HepG2 (cell line): ENCODE measurements around the gene CPSF4. TPM values are rescaled to one million over a fixed set of nuclear protein-coding genes. Genes with fewer than 3 reads are reported as not detected.

ENCODE experiments used
- ATF7 ChIP-seq, 2 experiments: fragments of 450-650 bp in 1 of 2; sonication (generic) in 1 of 2; formaldehyde crosslinking in 1 of 2; IDR thresholded peaks; 2 replicates each; pipeline versions ENCODE4 v1.4.0 to v1.6.1; 2016 to 2020; ENCODE audit warnings: antibody characterized with exemption in 1 of 2, mild to moderate bottlenecking in 1 of 2, missing genetic modification reagents in 1 of 2
- ATF7-NPFF ChIP-seq: sonication (generic); formaldehyde crosslinking; IDR thresholded peaks from 2 replicates; pipeline ENCODE4 v1.8.1; 2023; ENCODE audit warnings: mild to moderate bottlenecking, low read depth, missing genetic modification reagents, moderate library complexity
- CBX2 ChIP-seq, 2 experiments: fragments of 200-600 bp in 1 of 2; sonication (generic); formaldehyde crosslinking in 1 of 2; IDR thresholded peaks; 2 replicates each; pipeline versions ENCODE4 v1.7.0 to v1.8.1; 2018 to 2022; ENCODE audit warnings: low read depth in 2 of 2, low read length in 1 of 2, mild to moderate bottlenecking in 1 of 2, missing genetic modification reagents in 1 of 2
- CCAR2 ChIP-seq: fragments of 200-400 bp; formaldehyde crosslinking; optimal IDR thresholded peaks from 2 replicates; pipeline ENCODE3; 2018; ENCODE audit warnings: low read depth, mild to moderate bottlenecking, low read length, moderate library complexity
- HDAC6 ChIP-seq: fragments of 200-600 bp; sonication (generic); IDR thresholded peaks from 2 replicates; pipeline ENCODE4 v1.7.0; 2017; ENCODE audit warnings: mild to moderate bottlenecking, antibody characterized with exemption, low read length, low read depth
- KDM3A ChIP-seq: IDR thresholded peaks from 2 replicates; pipeline ENCODE4 v1.6.1; 2018; ENCODE audit warnings: low read depth, missing compliant biosample characterization
- KLF11 ChIP-seq: IDR thresholded peaks from 2 replicates; pipeline ENCODE4 v1.6.1; 2016; ENCODE audit warnings: missing compliant biosample characterization
- MED1 ChIP-seq: sonication (generic); formaldehyde crosslinking; IDR thresholded peaks from 2 replicates; pipeline ENCODE4 v1.4.0; 2020; ENCODE audit warnings: missing genetic modification reagents
- ONECUT2 ChIP-seq: sonication (generic); formaldehyde crosslinking; IDR thresholded peaks from 2 replicates; pipeline ENCODE4 v1.4.0; 2020; ENCODE audit warnings: missing genetic modification reagents
- PITX1 ChIP-seq: sonication (generic); formaldehyde crosslinking; IDR thresholded peaks from 2 replicates; pipeline ENCODE4 v1.5.1; 2020; ENCODE audit warnings: mild to moderate bottlenecking, missing genetic modification reagents
- RNF2 ChIP-seq: fragments of 450-650 bp; conservative IDR thresholded peaks from 2 replicates; pipeline ENCODE4 v1.6.1; 2016; ENCODE audit warnings: low read depth
- SMARCC2 ChIP-seq: fragments of 450-650 bp; IDR thresholded peaks from 2 replicates; pipeline ENCODE4 v1.6.1; 2017; ENCODE audit warnings: antibody characterized with exemption, mild to moderate bottlenecking
- STAG1 ChIP-seq: sonication (generic); formaldehyde crosslinking; IDR thresholded peaks from 2 replicates; pipeline ENCODE4 v1.4.0; 2020; ENCODE audit warnings: missing genetic modification reagents
- TMF1 ChIP-seq: sonication (generic); formaldehyde crosslinking; IDR thresholded peaks from 2 replicates; pipeline ENCODE4 v1.8.1; 2022; ENCODE audit warnings: low read depth, missing genetic modification reagents
- ZNF205 ChIP-seq: IDR thresholded peaks from 2 replicates; pipeline ENCODE4 v1.6.1; 2018; ENCODE audit warnings: missing biosample characterization, missing genetic modification reagents
- ZNF263 ChIP-seq: sonication (generic); formaldehyde crosslinking; IDR thresholded peaks from 2 replicates; pipeline ENCODE4 v1.4.0; 2020; ENCODE audit warnings: missing genetic modification reagents
- ZNF296 ChIP-seq: sonication (generic); formaldehyde crosslinking; conservative IDR thresholded peaks from 2 replicates; pipeline ENCODE4 v1.5.0; 2020; ENCODE audit warnings: mild to moderate bottlenecking, missing genetic modification reagents
- ZNF331 ChIP-seq: sonication (generic); formaldehyde crosslinking; IDR thresholded peaks from 2 replicates; pipeline ENCODE4 v1.4.0; 2020; ENCODE audit warnings: missing genetic modification reagents
- ZNF761 ChIP-seq: sonication (generic); formaldehyde crosslinking; conservative IDR thresholded peaks from 2 replicates; pipeline ENCODE4 v1.4.0; 2020; ENCODE audit warnings: mild to moderate bottlenecking, missing genetic modification reagents
- ZNF776 ChIP-seq: sonication (generic); formaldehyde crosslinking; IDR thresholded peaks from 2 replicates; pipeline ENCODE4 v1.4.0; 2020; ENCODE audit warnings: mild to moderate bottlenecking, missing genetic modification reagents
- ZNF777 ChIP-seq: sonication (generic); formaldehyde crosslinking; IDR thresholded peaks from 2 replicates; pipeline ENCODE4 v1.4.0; 2020; ENCODE audit warnings: missing genetic modification reagents
- ZNF841 ChIP-seq: sonication (generic); formaldehyde crosslinking; IDR thresholded peaks from 2 replicates; pipeline ENCODE4 v1.8.1; 2023; ENCODE audit warnings: missing genetic modification reagents, borderline replicate concordance
- polyA plus RNA-seq, 8 experiments: library from polyadenylated mRNA; depleted of rRNA in 3 of 8; stranded (reverse) in 7 of 8; unstranded in 1 of 8; fragments of >200 nt; fragmentation: Illumina TruSeq in 4 of 8; extraction: Trizol in 4 of 8; gene quantifications; 2 replicates each; pipeline versions ENCODE4 v1.2.1 to v1.2.3, GENCODE V29; 2011 to 2016; ENCODE audit warnings: low read depth in 4 of 8, missing spikeins in 1 of 8, mixed read lengths in 1 of 8; ENCODE audit not compliant: insufficient read depth in 1 of 8
- total RNA-seq, 5 experiments: library from RNA; depleted of rRNA; stranded (reverse); fragments of >200 nt; fragmentation: Illumina TruSeq; extraction: Trizol; gene quantifications; 2 replicates each; pipeline ENCODE4 v1.2.3, GENCODE V29; 2016; ENCODE audit warnings: low read depth in 1 of 5
- TF ChIP-seq, protein P1 (sequence below): sonication (generic); formaldehyde crosslinking; IDR thresholded peaks from 2 replicates; pipeline ENCODE4 v1.4.0; 2020; ENCODE audit warnings: missing genetic modification reagents, borderline replicate concordance
- TF ChIP-seq, protein P2 (sequence below): IDR thresholded peaks from 2 replicates; pipeline ENCODE4 v1.6.1; 2018; ENCODE audit warnings: missing genetic modification reagents, mild to moderate bottlenecking, missing compliant biosample characterization

The CPSF4 gene
- total and polyA plus RNA-seq, 2 of the 13 experiments (the other 11 are each of a cell fraction or from before 2014, with no cell fraction given), result 34.1 to 49.6 TPM

DNA sequence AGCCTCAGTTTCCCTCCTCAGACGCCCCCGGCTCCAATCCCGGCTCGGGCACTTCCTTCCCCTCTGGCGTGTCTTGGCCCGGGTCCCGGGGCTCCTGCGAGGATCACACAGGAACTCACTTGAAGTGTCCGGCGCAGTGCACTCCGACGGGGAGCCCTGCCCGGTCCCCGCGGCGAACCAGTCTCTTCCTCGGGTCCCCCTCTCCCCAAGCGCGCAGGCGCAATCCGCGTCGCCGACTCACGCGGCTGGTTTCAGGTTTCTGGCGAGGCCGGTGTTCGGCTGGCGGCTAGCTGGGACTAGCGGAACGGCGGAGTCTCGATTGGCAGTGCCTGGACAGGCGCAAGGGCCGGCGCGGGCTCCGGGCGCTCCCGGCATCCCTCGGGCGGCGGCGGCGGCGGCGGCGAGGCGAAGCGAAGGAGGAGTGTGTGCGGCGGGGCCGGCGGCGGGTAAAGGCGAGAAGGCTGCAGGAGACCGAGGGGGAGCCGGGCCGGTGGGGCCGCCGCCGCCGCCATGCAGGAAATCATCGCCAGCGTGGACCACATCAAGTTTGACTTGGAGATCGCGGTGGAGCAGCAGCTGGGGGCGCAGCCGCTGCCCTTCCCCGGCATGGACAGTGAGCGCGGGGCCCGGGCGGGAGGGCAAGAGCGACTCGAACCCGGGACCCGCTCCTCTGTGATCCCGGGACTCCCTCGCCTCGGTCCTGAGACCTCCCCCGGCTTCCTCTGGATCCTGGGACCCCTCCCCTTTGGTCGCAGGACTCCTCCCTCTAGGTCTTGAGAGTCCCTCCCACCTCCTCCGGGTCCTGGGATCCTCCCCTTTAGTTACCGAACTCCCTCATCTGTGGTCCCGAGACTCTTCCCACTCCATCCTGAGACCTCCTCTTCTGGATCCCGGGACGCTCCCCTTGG, at the start of gene CPSF4, which contains the start of gene PTCD1 (continued):
- TF ChIP-seq, protein P1, sequence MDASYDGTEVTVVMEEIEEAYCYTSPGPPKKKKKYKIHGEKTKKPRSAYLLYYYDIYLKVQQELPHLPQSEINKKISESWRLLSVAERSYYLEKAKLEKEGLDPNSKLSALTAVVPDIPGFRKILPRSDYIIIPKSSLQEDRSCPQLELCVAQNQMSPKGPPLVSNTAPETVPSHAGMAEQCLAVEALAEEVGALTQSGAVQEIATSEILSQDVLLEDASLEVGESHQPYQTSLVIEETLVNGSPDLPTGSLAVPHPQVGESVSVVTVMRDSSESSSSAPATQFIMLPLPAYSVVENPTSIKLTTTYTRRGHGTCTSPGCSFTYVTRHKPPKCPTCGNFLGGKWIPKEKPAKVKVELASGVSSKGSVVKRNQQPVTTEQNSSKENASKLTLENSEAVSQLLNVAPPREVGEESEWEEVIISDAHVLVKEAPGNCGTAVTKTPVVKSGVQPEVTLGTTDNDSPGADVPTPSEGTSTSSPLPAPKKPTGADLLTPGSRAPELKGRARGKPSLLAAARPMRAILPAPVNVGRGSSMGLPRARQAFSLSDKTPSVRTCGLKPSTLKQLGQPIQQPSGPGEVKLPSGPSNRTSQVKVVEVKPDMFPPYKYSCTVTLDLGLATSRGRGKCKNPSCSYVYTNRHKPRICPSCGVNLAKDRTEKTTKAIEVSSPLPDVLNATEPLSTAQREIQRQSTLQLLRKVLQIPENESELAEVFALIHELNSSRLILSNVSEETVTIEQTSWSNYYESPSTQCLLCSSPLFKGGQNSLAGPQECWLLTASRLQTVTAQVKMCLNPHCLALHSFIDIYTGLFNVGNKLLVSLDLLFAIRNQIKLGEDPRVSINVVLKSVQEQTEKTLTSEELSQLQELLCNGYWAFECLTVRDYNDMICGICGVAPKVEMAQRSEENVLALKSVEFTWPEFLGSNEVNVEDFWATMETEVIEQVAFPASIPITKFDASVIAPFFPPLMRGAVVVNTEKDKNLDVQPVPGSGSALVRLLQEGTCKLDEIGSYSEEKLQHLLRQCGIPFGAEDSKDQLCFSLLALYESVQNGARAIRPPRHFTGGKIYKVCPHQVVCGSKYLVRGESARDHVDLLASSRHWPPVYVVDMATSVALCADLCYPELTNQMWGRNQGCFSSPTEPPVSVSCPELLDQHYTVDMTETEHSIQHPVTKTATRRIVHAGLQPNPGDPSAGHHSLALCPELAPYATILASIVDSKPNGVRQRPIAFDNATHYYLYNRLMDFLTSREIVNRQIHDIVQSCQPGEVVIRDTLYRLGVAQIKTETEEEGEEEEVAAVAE, result peak; percentile 81; the same call in 1 of the 2 replicates
- TF ChIP-seq MED1, result peak; percentile 62
- TF ChIP-seq KLF11, result no peak
- TF ChIP-seq HDAC6, result no peak
- TF ChIP-seq STAG1 (CRISPR knock-in tag), result no peak; the same call in 1 of the 2 replicates
- peak; percentile 80; the same call in 1 of the 2 replicates for TF ChIP-seq ATF7-NPFF (CRISPR knock-in tag)
- TF ChIP-seq, protein P2, sequence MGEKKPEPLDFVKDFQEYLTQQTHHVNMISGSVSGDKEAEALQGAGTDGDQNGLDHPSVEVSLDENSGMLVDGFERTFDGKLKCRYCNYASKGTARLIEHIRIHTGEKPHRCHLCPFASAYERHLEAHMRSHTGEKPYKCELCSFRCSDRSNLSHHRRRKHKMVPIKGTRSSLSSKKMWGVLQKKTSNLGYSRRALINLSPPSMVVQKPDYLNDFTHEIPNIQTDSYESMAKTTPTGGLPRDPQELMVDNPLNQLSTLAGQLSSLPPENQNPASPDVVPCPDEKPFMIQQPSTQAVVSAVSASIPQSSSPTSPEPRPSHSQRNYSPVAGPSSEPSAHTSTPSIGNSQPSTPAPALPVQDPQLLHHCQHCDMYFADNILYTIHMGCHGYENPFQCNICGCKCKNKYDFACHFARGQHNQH (CRISPR knock-in tag), result peak; percentile 83
- TF ChIP-seq CBX2 (IDR thresholded peaks at IDR 0.05; ENCODE audit: low read depth, low read length), result no peak
- no peak for TF ChIP-seq CBX2 (CRISPR knock-in tag; IDR thresholded peaks at IDR 0.05; ENCODE audit: low read depth)
- no peak for TF ChIP-seq ATF7 (IDR thresholded peaks at IDR 0.05)
- TF ChIP-seq ATF7 (CRISPR knock-in tag; IDR thresholded peaks at IDR 0.05), result no peak
- TF ChIP-seq TMF1 (CRISPR knock-in tag), result peak; percentile 75; the same call in 1 of the 2 replicates
- no peak for TF ChIP-seq ONECUT2 (CRISPR knock-in tag)
- TF ChIP-seq RNF2, result no peak
- TF ChIP-seq ZNF777 (CRISPR knock-in tag), result peak; percentile 54; the same call in 1 of the 2 replicates
- no peak for TF ChIP-seq SMARCC2
- TF ChIP-seq CCAR2, result peak; percentile 66
- 0 out of 2 replicates have a peak, but pooled peaks have one; percentile 39 for TF ChIP-seq ZNF761 (CRISPR knock-in tag)
- TF ChIP-seq PITX1 (CRISPR knock-in tag), result no peak
- 0 out of 2 replicates have a peak, but pooled peaks have one; percentile 15 for TF ChIP-seq ZNF205 (CRISPR knock-in tag)
- TF ChIP-seq ZNF776 (CRISPR knock-in tag), result peak; percentile 95; the same call in 1 of the 2 replicates
- peak; percentile 93 for TF ChIP-seq ZNF263 (CRISPR knock-in tag)
- peak; percentile 80 for TF ChIP-seq ZNF331 (CRISPR knock-in tag)
- TF ChIP-seq ZNF296 (CRISPR knock-in tag), result no peak
- TF ChIP-seq KDM3A (CRISPR knock-in tag), result peak; percentile 61; the same call in 1 of the 2 replicates
- TF ChIP-seq ZNF841 (CRISPR knock-in tag), result no peak
